ENCODE measurements around the gene ADAM11.

DNA sequence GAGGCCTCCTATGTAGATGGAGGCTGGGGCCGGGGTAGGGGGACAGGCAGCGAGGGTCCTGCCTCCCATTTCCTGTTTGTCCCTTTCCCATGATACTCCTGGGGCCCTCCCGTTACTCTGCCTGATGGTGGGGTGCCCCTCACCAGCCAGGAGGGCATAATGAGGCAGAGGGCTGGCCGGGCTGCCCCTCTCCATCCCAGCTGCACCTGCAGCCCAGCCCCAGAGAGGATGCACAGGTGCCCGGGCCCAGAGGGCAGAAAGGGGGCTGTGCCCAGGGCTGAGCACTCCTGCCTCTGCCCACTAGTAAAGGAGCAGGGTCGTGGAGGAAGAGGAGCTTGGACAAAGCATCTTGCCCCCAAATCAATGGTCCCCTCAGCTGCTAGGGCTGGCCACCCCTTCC is 10.4 kb downstream of the ADAM11 start:
- TF ChIP-seq, protein P1, sequence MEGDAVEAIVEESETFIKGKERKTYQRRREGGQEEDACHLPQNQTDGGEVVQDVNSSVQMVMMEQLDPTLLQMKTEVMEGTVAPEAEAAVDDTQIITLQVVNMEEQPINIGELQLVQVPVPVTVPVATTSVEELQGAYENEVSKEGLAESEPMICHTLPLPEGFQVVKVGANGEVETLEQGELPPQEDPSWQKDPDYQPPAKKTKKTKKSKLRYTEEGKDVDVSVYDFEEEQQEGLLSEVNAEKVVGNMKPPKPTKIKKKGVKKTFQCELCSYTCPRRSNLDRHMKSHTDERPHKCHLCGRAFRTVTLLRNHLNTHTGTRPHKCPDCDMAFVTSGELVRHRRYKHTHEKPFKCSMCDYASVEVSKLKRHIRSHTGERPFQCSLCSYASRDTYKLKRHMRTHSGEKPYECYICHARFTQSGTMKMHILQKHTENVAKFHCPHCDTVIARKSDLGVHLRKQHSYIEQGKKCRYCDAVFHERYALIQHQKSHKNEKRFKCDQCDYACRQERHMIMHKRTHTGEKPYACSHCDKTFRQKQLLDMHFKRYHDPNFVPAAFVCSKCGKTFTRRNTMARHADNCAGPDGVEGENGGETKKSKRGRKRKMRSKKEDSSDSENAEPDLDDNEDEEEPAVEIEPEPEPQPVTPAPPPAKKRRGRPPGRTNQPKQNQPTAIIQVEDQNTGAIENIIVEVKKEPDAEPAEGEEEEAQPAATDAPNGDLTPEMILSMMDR (optimal IDR thresholded peaks at IDR 0.05 in 1 of 3, IDR thresholded peaks at IDR 0.05 in 1 of 3, conservative IDR thresholded peaks at IDR 0.05 in 1 of 3; ENCODE audit: extremely low read depth in 1 of 3, insufficient read depth in 2 of 3, low read length in 3 of 3), result no peak
- TF ChIP-seq EZH2 (IDR thresholded peaks at IDR 0.05; ENCODE audit: low read length), result no peak
